ENCODE data around the gene PDGFB.

GRCh38 chr22:39179401-39179827 lies 65.4 kb downstream of the PDGFB start:
- no peak for TF ChIP-seq SIN3A (IDR thresholded peaks at IDR 0.05; ENCODE audit: low read depth)
- TF ChIP-seq REST (IDR thresholded peaks at IDR 0.05; ENCODE audit: low read depth) = no peak
- TF ChIP-seq ELF1 (IDR thresholded peaks at IDR 0.05; ENCODE audit: borderline replicate concordance, low read depth) = no peak
- TF ChIP-seq CTCF (IDR thresholded peaks at IDR 0.05 in 2 of 3, conservative IDR thresholded peaks at IDR 0.05 in 1 of 3; ENCODE audit: borderline replicate concordance in 1 of 3, insufficient read depth in 1 of 3, low read depth in 2 of 3, low read length in 2 of 3) = no peak
- no peak for TF ChIP-seq EZH2phosphoT487 (IDR thresholded peaks at IDR 0.05; ENCODE audit: borderline replicate concordance)
- TF ChIP-seq EGR1 (IDR thresholded peaks at IDR 0.05; ENCODE audit: low read depth) = no peak

Measured in HCT116 (cell line).